ENCODE results near the gene WDR17. TPM values are rescaled to one million over a fixed set of nuclear protein-coding genes. Genes with fewer than 3 reads are reported as not detected.

WDR17 gene
- total and polyA plus RNA-seq, 2 donors (not counting 3 experiments of a cell fraction or from before 2014, with no cell fraction given), result 0.07 to 0.42 TPM

GRCh38 chr4:176156656-176157055, 91.0 kb downstream of the WDR17 start:
- Histone ChIP-seq H4K20me1 (replicated peaks; ENCODE audit: control insufficient read depth, extremely low read depth, insufficient read depth, low read length) (no peaks in the 10 kb centered on the region), H3K4me1 (ENCODE audit: control insufficient read depth, extremely low read depth, insufficient read depth, low read length) (no peaks in the 10 kb centered on the region), H3K4me2 (ENCODE audit: insufficient read depth, low read length) (no peak overlapping the region), H3K79me2 (ENCODE audit: control insufficient read depth, insufficient read depth, low read length) (no peaks in the 10 kb centered on the region), H3K4me3 (replicated peaks in 1 of 3; ENCODE audit: insufficient read depth in 1 of 3, low read depth in 1 of 3, low read length in 3 of 3) (no peak overlapping the region), H3K27me3 (ENCODE audit: control insufficient read depth in 2 of 2, insufficient read depth in 2 of 2, low read length in 2 of 2) (no peaks in the 10 kb centered on the region), H3K9ac (replicated peaks; ENCODE audit: extremely low read depth, insufficient read depth, low read length) (no peak overlapping the region), H3K9me3 (replicated peaks; ENCODE audit: control insufficient read depth, insufficient read depth, low read length) (no peaks in the 10 kb centered on the region), H2AFZ (ENCODE audit: low read depth, low read length) (no peak overlapping the region), H3K27ac (ENCODE audit: insufficient read depth, low read depth, low read length) (no peak overlapping the region), H3K36me3 (ENCODE audit: control insufficient read depth in 2 of 2, extremely low read depth in 1 of 2, insufficient read depth in 2 of 2, low read length in 2 of 2) (no peaks in the 10 kb centered on the region), H3K9me1 (replicated peaks; ENCODE audit: control insufficient read depth, extremely low read depth, insufficient read depth, low read length) (no peaks in the 10 kb centered on the region)
- DNase-seq (ENCODE audit: low read depth, low spot score), result no peak
- no peak for TF ChIP-seq MYC (IDR thresholded peaks at IDR 0.05; ENCODE audit: low read depth, low read length)
- TF ChIP-seq, protein P1, sequence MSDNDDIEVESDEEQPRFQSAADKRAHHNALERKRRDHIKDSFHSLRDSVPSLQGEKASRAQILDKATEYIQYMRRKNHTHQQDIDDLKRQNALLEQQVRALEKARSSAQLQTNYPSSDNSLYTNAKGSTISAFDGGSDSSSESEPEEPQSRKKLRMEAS (IDR thresholded peaks at IDR 0.05; ENCODE audit: insufficient read depth, insufficient read length), result no peak
- no peak for TF ChIP-seq POLR2AphosphoS5 (IDR thresholded peaks at IDR 0.05; ENCODE audit: insufficient read depth, low read depth, low read length)
- TF ChIP-seq CTCF (IDR thresholded peaks at IDR 0.05; ENCODE audit: extremely low read depth in 1 of 2, insufficient read depth in 1 of 2, low read depth in 1 of 2, low read length in 2 of 2), result no peak
- no peak for TF ChIP-seq FOS (IDR thresholded peaks at IDR 0.05; ENCODE audit: borderline replicate concordance, insufficient read depth, low read length)
- no peak for TF ChIP-seq EZH2 (IDR thresholded peaks at IDR 0.05; ENCODE audit: borderline replicate concordance, low read depth, low read length, severe bottlenecking)
- TF ChIP-seq POLR2A (IDR thresholded peaks at IDR 0.05; ENCODE audit: low read depth, low read length), result no peak
- no peak for TF ChIP-seq GATA2 (IDR thresholded peaks at IDR 0.05; ENCODE audit: insufficient read depth, insufficient read length, low read depth, low read length)
- no peak for TF ChIP-seq JUN (IDR thresholded peaks at IDR 0.05; ENCODE audit: borderline replicate concordance, insufficient read depth, insufficient read length, low read depth)
- no TSS peak for BruUV-seq (replicated peaks)
- intact Hi-C loops (cut with micrococcal nuclease), result no loop called here
- ChIA-PET POLR2A (no interaction called here), CTCF (no interaction called here)
- FAIRE-seq, result no peak
- dilution Hi-C loops (cut with MboI; ENCODE audit: extremely low pct_ligation_motif_present, low sequenced_read_pairs), result no loop called here

Measured in endothelial cell of umbilical vein (primary cell).